Smooth muscle cell (in vitro differentiated cells): ENCODE data around the gene KCNH6. TPM values are rescaled to one million over a fixed set of nuclear protein-coding genes. Genes with fewer than 3 reads are reported as not detected.

ENCODE experiments used
- DNase-seq: peaks from one replicate; lab custom pipeline; 2025; ENCODE audit not compliant: unreplicated experiment; lab: John Stamatoyannopoulos, UW
- H2AFZ ChIP-seq: fragments of 200-600 bp; sonication (generic); 2 replicates; pipeline ENCODE4 v1.6.0; 2016; ENCODE audit warnings: antibody characterized with exemption, low read depth, mild to moderate bottlenecking
- H3F3A ChIP-seq: fragments of 200-600 bp; sonication (generic); 2 replicates; pipeline ENCODE4 v1.6.0; 2017; ENCODE audit warnings: antibody characterized with exemption, low read depth
- H3K27ac ChIP-seq: fragments of 200-600 bp; sonication (generic); 2 replicates; pipeline ENCODE4 v1.5.1; 2016; ENCODE audit warnings: low read depth, mild to moderate bottlenecking
- H3K27me3 ChIP-seq: fragments of 200-600 bp; sonication (generic); 2 replicates; pipeline ENCODE4 v1.6.1; 2016; ENCODE audit warnings: low read depth, mild to moderate bottlenecking
- H3K36me3 ChIP-seq: fragments of 200-600 bp; sonication (generic); 2 replicates; pipeline ENCODE4 v1.5.1; 2016; ENCODE audit warnings: low read depth
- H3K4me1 ChIP-seq: fragments of 200-600 bp; sonication (generic); 2 replicates; pipeline ENCODE4 v1.5.1; 2016; ENCODE audit warnings: low read depth
- H3K4me2 ChIP-seq: fragments of 200-600 bp; sonication (generic); 2 replicates; pipeline ENCODE4 v1.6.0; 2016; ENCODE audit warnings: mild to moderate bottlenecking
- H3K4me3 ChIP-seq: fragments of 200-600 bp; sonication (generic); 2 replicates; pipeline ENCODE4 v1.5.1; 2016; ENCODE audit warnings: mild to moderate bottlenecking
- H3K79me2 ChIP-seq: fragments of 200-600 bp; sonication (generic); 2 replicates; pipeline ENCODE4 v1.6.0; 2016; ENCODE audit warnings: low read depth, mild to moderate bottlenecking
- H3K9ac ChIP-seq: fragments of 200-600 bp; sonication (generic); 2 replicates; pipeline ENCODE4 v1.6.0; 2016; ENCODE audit warnings: low read depth
- H3K9me3 ChIP-seq: fragments of 200-600 bp; sonication (generic); replicated peaks from 2 replicates; pipeline ENCODE4 v1.5.1; 2016; ENCODE audit warnings: low read depth
- H4K20me1 ChIP-seq: fragments of 200-600 bp; sonication (generic); 2 replicates; pipeline ENCODE4 v1.6.0; 2016; ENCODE audit warnings: low read depth
- WGBS: methylation state at CpG from one replicate; pipeline ENCODE4 v1.1.7; 2016; ENCODE audit warnings: low lambda C conversion rate; 5-methylcytosine and 5-hydroxymethylcytosine counted together
- polyA plus RNA-seq: library from polyadenylated mRNA; unstranded; fragments of >200 nt; fragmentation: Nextera tagmentation; extraction: Ambion mirVana; gene quantifications from 2 replicates; pipeline ENCODE4 v1.2.1, GENCODE V29; 2016
- total RNA-seq: library from RNA; depleted of rRNA; stranded (reverse); fragments of >200 nt; gene quantifications from 2 replicates; pipeline ENCODE4 v1.2.3, GENCODE V29; 2014
- TF ChIP-seq, protein P1 (sequence below): fragments of 200-600 bp; sonication (generic); IDR thresholded peaks from 2 replicates; pipeline ENCODE4 v1.5.1; 2017; ENCODE audit warnings: borderline replicate concordance, mild to moderate bottlenecking, antibody characterized with exemption; ENCODE audit not compliant: insufficient read depth, poor library complexity, severe bottlenecking

The KCNH6 gene
- total and polyA plus RNA-seq, 2 experiments from 2014 or later = not detected

DNA sequence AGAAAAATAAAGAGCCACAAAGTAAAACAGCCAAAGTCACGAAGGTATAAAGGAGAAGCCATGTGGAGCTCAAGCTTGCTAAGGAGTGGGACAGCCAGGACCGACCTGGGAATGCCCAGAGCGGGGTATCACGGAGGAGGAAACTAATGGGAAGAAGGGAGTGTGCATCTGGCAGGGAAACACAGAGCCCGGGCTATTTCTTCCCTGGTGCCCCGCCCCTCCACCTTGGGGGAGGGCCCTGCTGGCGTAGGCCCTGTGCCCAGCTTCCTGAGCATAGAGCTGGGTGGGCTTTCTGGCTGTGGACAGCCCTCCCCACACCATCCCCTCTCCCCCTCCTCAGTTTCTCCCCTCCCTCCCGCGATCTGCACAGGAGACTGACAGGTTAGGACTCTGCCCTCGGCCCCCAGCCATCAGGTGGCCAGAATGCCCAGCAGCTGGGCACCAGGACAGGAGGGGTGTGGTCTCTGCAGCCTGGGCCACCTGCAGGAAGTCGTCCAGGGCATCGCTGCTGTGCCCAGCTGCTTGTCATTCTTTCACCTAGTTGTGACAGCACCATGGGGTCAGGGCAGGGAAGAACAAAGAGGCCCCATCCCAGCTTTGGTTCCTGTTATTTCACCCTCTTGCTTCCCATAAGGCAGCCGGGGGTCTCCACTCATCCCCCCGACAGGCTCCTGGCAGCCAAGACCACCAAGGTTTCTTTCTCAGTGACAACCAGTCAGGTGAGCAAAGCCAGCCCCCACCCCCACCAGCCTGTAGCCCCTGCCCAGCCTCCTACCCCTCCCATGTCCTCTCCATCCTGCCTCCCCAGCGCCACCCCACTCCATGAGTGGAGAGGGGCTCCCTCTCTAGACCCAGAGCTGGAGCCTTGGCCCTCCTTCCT is 20.0 kb downstream of the KCNH6 start:
- DNase-seq = no peak
- 89% methylated on average over 12 of the region's 15 CpGs for WGBS
- H3K79me2 ChIP-seq = no peaks in the 10 kb centered on the region

DNA sequence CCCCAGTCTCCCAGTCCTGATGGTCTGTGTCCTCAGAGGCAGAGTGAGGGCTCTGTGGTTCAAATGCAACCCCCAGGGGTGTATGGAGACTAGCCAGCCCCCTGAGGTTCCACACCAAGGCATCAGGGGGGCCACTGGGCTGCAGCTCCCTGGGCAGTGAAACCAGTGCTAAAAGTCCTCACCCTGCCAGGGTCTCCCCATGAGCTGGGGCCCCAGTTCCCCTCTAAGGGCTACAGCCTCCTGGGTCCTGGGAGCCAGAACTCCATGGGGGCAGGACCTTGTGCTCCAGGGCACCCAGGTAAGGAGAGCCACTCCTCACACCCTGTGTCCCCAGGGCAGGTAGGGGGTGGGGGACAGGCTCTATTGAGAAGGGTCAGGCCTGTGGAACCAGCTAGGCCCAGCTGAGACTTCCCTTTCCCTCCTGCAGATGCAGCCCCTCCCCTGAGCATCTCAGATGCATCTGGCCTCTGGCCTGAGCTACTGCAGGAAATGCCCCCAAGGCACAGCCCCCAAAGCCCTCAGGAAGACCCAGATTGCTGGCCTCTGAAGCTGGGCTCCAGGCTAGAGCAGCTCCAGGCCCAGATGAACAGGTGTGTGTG is 20.8 kb downstream of the KCNH6 start:
- H3K4me2 ChIP-seq = no peak overlapping the region
- H3K27me3 ChIP-seq = peaks cover 6% of the 10 kb centered on the region
- H4K20me1 ChIP-seq = no peaks in the 10 kb centered on the region
- no peaks in the 10 kb centered on the region for H3F3A ChIP-seq
- no peak overlapping the region for H2AFZ ChIP-seq
- H3K9ac ChIP-seq = no peak overlapping the region
- H3K4me3 ChIP-seq = no peak overlapping the region
- H3K79me2 ChIP-seq = no peaks in the 10 kb centered on the region
- no peaks in the 10 kb centered on the region for H3K4me1 ChIP-seq
- H3K27ac ChIP-seq = no peak overlapping the region
- DNase-seq = no peak
- H3K36me3 ChIP-seq = no peaks in the 10 kb centered on the region
- no peaks in the 10 kb centered on the region for H3K9me3 ChIP-seq
- TF ChIP-seq, protein P1, sequence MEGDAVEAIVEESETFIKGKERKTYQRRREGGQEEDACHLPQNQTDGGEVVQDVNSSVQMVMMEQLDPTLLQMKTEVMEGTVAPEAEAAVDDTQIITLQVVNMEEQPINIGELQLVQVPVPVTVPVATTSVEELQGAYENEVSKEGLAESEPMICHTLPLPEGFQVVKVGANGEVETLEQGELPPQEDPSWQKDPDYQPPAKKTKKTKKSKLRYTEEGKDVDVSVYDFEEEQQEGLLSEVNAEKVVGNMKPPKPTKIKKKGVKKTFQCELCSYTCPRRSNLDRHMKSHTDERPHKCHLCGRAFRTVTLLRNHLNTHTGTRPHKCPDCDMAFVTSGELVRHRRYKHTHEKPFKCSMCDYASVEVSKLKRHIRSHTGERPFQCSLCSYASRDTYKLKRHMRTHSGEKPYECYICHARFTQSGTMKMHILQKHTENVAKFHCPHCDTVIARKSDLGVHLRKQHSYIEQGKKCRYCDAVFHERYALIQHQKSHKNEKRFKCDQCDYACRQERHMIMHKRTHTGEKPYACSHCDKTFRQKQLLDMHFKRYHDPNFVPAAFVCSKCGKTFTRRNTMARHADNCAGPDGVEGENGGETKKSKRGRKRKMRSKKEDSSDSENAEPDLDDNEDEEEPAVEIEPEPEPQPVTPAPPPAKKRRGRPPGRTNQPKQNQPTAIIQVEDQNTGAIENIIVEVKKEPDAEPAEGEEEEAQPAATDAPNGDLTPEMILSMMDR = no peak

More for the DNA sequence above, 20.0 kb downstream of the KCNH6 start:
- H3K9me3 ChIP-seq = no peaks in the 10 kb centered on the region
- no peak overlapping the region for H2AFZ ChIP-seq
- no peaks in the 10 kb centered on the region for H3K36me3 ChIP-seq
- H3K27me3 ChIP-seq = peaks cover 14% of the 10 kb centered on the region
- no peak overlapping the region for H3K27ac ChIP-seq
- no peak overlapping the region for H3K4me2 ChIP-seq
- no peaks in the 10 kb centered on the region for H3K4me1 ChIP-seq
- TF ChIP-seq, protein P1 = no peak
- H3K9ac ChIP-seq = no peak overlapping the region
- no peaks in the 10 kb centered on the region for H4K20me1 ChIP-seq
- no peaks in the 10 kb centered on the region for H3F3A ChIP-seq
- H3K4me3 ChIP-seq = no peak overlapping the region

DNA sequence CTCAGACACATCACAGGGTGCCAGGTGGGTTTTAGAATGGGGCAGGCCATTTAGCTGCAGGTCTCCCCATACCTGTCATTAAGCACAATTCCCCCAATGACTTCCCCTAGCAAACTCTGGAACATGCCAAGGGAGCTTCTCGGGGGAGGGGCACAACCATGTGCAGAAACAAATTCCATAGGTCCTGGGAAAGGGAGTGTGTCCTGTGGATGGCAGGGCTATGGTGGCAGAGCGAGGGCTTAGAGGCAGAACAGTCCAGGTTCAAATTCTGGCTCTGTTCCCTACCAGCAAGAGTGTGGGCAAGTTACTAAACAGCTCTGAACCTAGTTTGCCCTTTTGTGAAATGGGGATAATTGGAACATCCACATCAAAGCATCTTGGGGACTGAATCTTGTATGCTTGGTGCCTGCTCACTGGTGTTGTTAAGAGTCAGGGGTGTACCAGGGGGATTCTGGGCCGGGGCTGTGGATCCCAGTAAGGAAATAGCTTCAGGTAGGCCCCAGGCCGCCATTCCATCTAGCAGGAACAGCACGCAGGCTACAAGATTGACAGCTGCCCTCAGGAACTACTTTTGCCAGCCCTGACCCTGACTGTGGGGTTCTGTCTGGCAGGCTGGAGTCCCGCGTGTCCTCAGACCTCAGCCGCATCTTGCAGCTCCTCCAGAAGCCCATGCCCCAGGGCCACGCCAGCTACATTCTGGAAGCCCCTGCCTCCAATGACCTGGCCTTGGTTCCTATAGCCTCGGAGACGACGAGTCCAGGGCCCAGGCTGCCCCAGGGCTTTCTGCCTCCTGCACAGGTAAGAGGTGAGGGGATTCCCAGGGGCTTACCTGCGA is 21.5 kb downstream of the KCNH6 start:
- H3K36me3 ChIP-seq = no peaks in the 10 kb centered on the region
- H3K4me2 ChIP-seq = no peak overlapping the region
- H3K4me1 ChIP-seq = no peaks in the 10 kb centered on the region
- no peak overlapping the region for H2AFZ ChIP-seq
- TF ChIP-seq, protein P1 = no peak
- no peaks in the 10 kb centered on the region for H3K9me3 ChIP-seq
- WGBS = 86% methylated on average over 13 of the region's 13 CpGs
- no peak overlapping the region for H3K27ac ChIP-seq
- no peaks in the 10 kb centered on the region for H4K20me1 ChIP-seq
- no peaks in the 10 kb centered on the region for H3K27me3 ChIP-seq
- no peaks in the 10 kb centered on the region for H3K79me2 ChIP-seq
- H3K4me3 ChIP-seq = no peak overlapping the region
- H3K9ac ChIP-seq = no peak overlapping the region
- no peaks in the 10 kb centered on the region for H3F3A ChIP-seq
- no peak for DNase-seq
